Lower leg skin (tissue), 3 donors: ENCODE results near the gene ORC5.

Experiments used
- CTCF ChIP-seq, 3 donors: fragments of 450-650 bp; IDR thresholded peaks; one replicate each; pipeline ENCODE4 v1.5.1; 2016; ENCODE audit warnings: antibody characterized with exemption in 3 of 3, mild to moderate bottlenecking in 3 of 3, moderate library complexity in 2 of 3
- POLR2A ChIP-seq, 2 donors: fragments of 450-650 bp; IDR thresholded peaks; one replicate each; pipeline ENCODE4 v1.6.1; 2016 to 2017; ENCODE audit warnings: antibody characterized with exemption in 2 of 2, mild to moderate bottlenecking in 1 of 2, moderate library complexity in 1 of 2

GRCh38 chr7:104241135-104241534, 33.3 kb upstream of the ORC5 start:
- TF ChIP-seq CTCF (IDR thresholded peaks at IDR 0.05) (no peak), POLR2A (IDR thresholded peaks at IDR 0.05) (no peak)
